A549 (cell line): ENCODE data around the gene TBC1D10A.

Experiments
- CEBPB ChIP-seq, 2 experiments: fragments of >200 bp in 1 of 2; sonication (Bioruptor Twin) in 1 of 2; formaldehyde crosslinking in 1 of 2; IDR thresholded peaks; 2 replicates each; pipeline ENCODE4 v1.6.1; 2012 to 2016
- CTCF ChIP-seq: fragments of >200 bp; sonication (Bioruptor Twin); formaldehyde crosslinking; IDR thresholded peaks from 3 replicates; pipeline ENCODE4 v1.5.1; 2016
- EHMT2 ChIP-seq: fragments of 200-600 bp; sonication (generic); IDR thresholded peaks from 2 replicates; pipeline ENCODE4 v1.6.1; 2016; ENCODE audit warnings: antibody characterized with exemption, low read depth, mild to moderate bottlenecking, moderate library complexity
- PBX3 ChIP-seq: IDR thresholded peaks from 2 replicates; pipeline ENCODE4 v1.6.1; 2012
- SMC3 ChIP-seq: fragments of >200 bp; sonication (Bioruptor Twin); formaldehyde crosslinking; IDR thresholded peaks from 3 replicates; pipeline ENCODE4 v1.6.1; 2018; ENCODE audit warnings: inconsistent platforms
- USF2 ChIP-seq: fragments of 450-650 bp; IDR thresholded peaks from 2 replicates; pipeline ENCODE4 v1.6.1; 2014; ENCODE audit warnings: antibody characterized with exemption

GRCh38 chr22:30314915-30315314 is 11.8 kb downstream of the TBC1D10A start:
- TF ChIP-seq CTCF (no peak), SMC3 (no peak), CEBPB (IDR thresholded peaks at IDR 0.05) (no peak), EHMT2 (no peak), USF2 (no peak), PBX3 (no peak)
